Upper lobe of right lung (tissue), 1 donor: Measurements from ENCODE around the gene SUMO4. TPM values are rescaled to one million over a fixed set of nuclear protein-coding genes. Genes with fewer than 3 reads are reported as not detected.

Source experiments
- ATAC-seq: fragments of 200-7000 bp; cut with Tn5 transposase; one replicate; pipeline ENCODE4 v1.9.1; 2020; ENCODE audit warnings: mild to moderate bottlenecking, moderate library complexity
- DNase-seq: peaks from one replicate; pipeline ENCODE4 v3.0.0-alpha.2; 2020
- H3K27ac ChIP-seq: fragments of 200-600 bp; one replicate; pipeline ENCODE4 v1.8.0; 2022
- H3K27me3 ChIP-seq: fragments of 200-600 bp; one replicate; pipeline ENCODE4 v1.8.0; 2022; ENCODE audit warnings: mild to moderate bottlenecking
- H3K36me3 ChIP-seq: fragments of 200-600 bp; one replicate; pipeline ENCODE4 v1.8.0; 2022
- H3K4me1 ChIP-seq: fragments of 200-600 bp; one replicate; pipeline ENCODE4 v1.8.0; 2022
- H3K4me3 ChIP-seq: fragments of 200-600 bp; one replicate; pipeline ENCODE4 v1.8.0; 2022; ENCODE audit warnings: mild to moderate bottlenecking
- H3K9me3 ChIP-seq: fragments of 200-600 bp; one replicate; pipeline ENCODE4 v1.8.0; 2022
- CTCF ChIP-seq: fragments of 200-600 bp; IDR thresholded peaks from one replicate; pipeline ENCODE4 v1.8.0; 2022; ENCODE audit warnings: antibody characterized with exemption
- intact Hi-C: fragments of 100-400 bp; cut with DNase I; formaldehyde crosslinking; loops from one replicate; pipeline ENCODE4 v1.11.0; 2022
- total RNA-seq: library from RNA; stranded (reverse); fragmentation: NEBNext Ultra II Directional; extraction: Animal tissue kit (Norgen Biotek cat#: 25700); gene quantifications from one replicate; pipeline ENCODE4 v1.2.1, GENCODE V29; 2021
- donor health status: DM: no; HTN: yes; CAD: no; lungs with severe emphysema.

The SUMO4 gene
- total RNA-seq, 1 donor from 2014 or later = 2.5 TPM

- Histone ChIP-seq H3K36me3 (no peaks in the 10 kb centered on the region), H3K27me3 (no peaks in the 10 kb centered on the region), H3K4me3 (no peak overlapping the region), H3K9me3 (no peaks in the 10 kb centered on the region), H3K4me1 (no peaks in the 10 kb centered on the region), H3K27ac (no peak overlapping the region)
- no peak for TF ChIP-seq CTCF
- no peak for ATAC-seq
- intact Hi-C loops = no loop called here
- no peak for DNase-seq
Measured at GRCh38 chr6:149392093-149392492, 8.0 kb upstream of the SUMO4 start.

- no peak for ATAC-seq
- DNase-seq = no peak
- H3K4me1 ChIP-seq = no peaks in the 10 kb centered on the region
- no peaks in the 10 kb centered on the region for H3K9me3 ChIP-seq
- intact Hi-C loops = no loop called here
- H3K27me3 ChIP-seq = no peaks in the 10 kb centered on the region
- no peak overlapping the region for H3K27ac ChIP-seq
- H3K36me3 ChIP-seq = peaks cover 2% of the 10 kb centered on the region
- TF ChIP-seq CTCF = no peak
- no peak overlapping the region for H3K4me3 ChIP-seq
Measured at GRCh38 chr6:149392535-149392934, 7.5 kb upstream of the SUMO4 start.

GRCh38 chr6:149393002-149393679 is 6.9 kb upstream of the SUMO4 start:
- intact Hi-C loops = no loop called here
- Histone ChIP-seq H3K9me3 (no peaks in the 10 kb centered on the region), H3K36me3 (peaks cover 8% of the 10 kb centered on the region), H3K4me3 (no peak overlapping the region), H3K27ac (no peak overlapping the region), H3K4me1 (no peaks in the 10 kb centered on the region), H3K27me3 (no peaks in the 10 kb centered on the region)
- ATAC-seq (no peak), DNase-seq (no peak)
- no peak for TF ChIP-seq CTCF

GRCh38 chr6:149395185-149395584 is 4.9 kb upstream of the SUMO4 start:
- no peak for TF ChIP-seq CTCF
- H3K4me1 ChIP-seq = no peaks in the 10 kb centered on the region
- ATAC-seq (no peak), DNase-seq (no peak)
- intact Hi-C loops = no loop called here
- H3K36me3 ChIP-seq = peaks cover 22% of the 10 kb centered on the region
- no peaks in the 10 kb centered on the region for H3K9me3 ChIP-seq
- no peak overlapping the region for H3K27ac ChIP-seq
- no peak overlapping the region for H3K4me3 ChIP-seq
- no peaks in the 10 kb centered on the region for H3K27me3 ChIP-seq

GRCh38 chr6:149397384-149397783 is 2.7 kb upstream of the SUMO4 start:
- DNase-seq = no peak
- no peak for TF ChIP-seq CTCF
- H3K27me3 ChIP-seq = no peaks in the 10 kb centered on the region
- H3K27ac ChIP-seq = no peak overlapping the region
- ATAC-seq = no peak
- no peaks in the 10 kb centered on the region for H3K4me1 ChIP-seq
- H3K9me3 ChIP-seq = no peaks in the 10 kb centered on the region
- H3K36me3 ChIP-seq = peaks cover 40% of the 10 kb centered on the region
- intact Hi-C loops = no loop called here
- no peak overlapping the region for H3K4me3 ChIP-seq

GRCh38 chr6:149403534-149403933 is 3.5 kb downstream of the SUMO4 start:
- DNase-seq (no peak), ATAC-seq (no peak)
- Histone ChIP-seq H3K4me1 (no peaks in the 10 kb centered on the region), H3K27me3 (no peaks in the 10 kb centered on the region), H3K9me3 (no peaks in the 10 kb centered on the region), H3K27ac (no peak overlapping the region), H3K36me3 (peaks cover 53% of the 10 kb centered on the region), H3K4me3 (no peak overlapping the region)
- no peak for TF ChIP-seq CTCF
- intact Hi-C loops = no loop called here
